Thoracic aorta (tissue), 2 donors: ENCODE measurements around the gene KASH5. TPM values are rescaled to one million over a fixed set of nuclear protein-coding genes. Genes with fewer than 3 reads are reported as not detected.

Experiments
- ATAC-seq: fragments of 150-250 bp; one replicate; pipeline ENCODE4 v1.8.0; 2017; ENCODE audit warnings: low read depth; ENCODE audit not compliant: insufficient number of reproducible peaks, low FRiP score
- DNase-seq: peaks from one replicate; pipeline ENCODE4 v3.0.0-alpha.2; 2020; ENCODE audit warnings: low spot score
- H3K27ac ChIP-seq, 2 donors: fragments of 200-600 bp; sonication (generic); 1 replicate in 1 of 2; 2 replicates in 1 of 2; pipeline ENCODE4 v1.5.1; 2016; ENCODE audit warnings: mild to moderate bottlenecking in 2 of 2, moderate library complexity in 2 of 2
- H3K27me3 ChIP-seq: fragments of 200-600 bp; sonication (generic); replicated peaks from 2 replicates; pipeline ENCODE4 v1.6.0; 2016; ENCODE audit warnings: mild to moderate bottlenecking; ENCODE audit not compliant: insufficient read depth
- H3K36me3 ChIP-seq: fragments of 200-600 bp; sonication (generic); one replicate; pipeline ENCODE4 v1.5.1; 2016
- H3K4me1 ChIP-seq, 2 donors: fragments of 200-600 bp; sonication (generic); 1 replicate in 1 of 2; 2 replicates in 1 of 2; pipeline versions ENCODE4 v1.5.1 to v1.6.0; 2016; ENCODE audit warnings: low read depth in 2 of 2, mild to moderate bottlenecking in 1 of 2; ENCODE audit not compliant: control insufficient read depth in 1 of 2
- H3K4me3 ChIP-seq: fragments of 200-600 bp; sonication (generic); 2 replicates; pipeline ENCODE4 v1.5.1; 2016; ENCODE audit warnings: mild to moderate bottlenecking
- H3K9me3 ChIP-seq: fragments of 200-600 bp; sonication (generic); 2 replicates; pipeline ENCODE4 v1.5.1; 2016
- total RNA-seq, 2 donors: library from RNA; depleted of rRNA; stranded (reverse); fragments of >200 nt; gene quantifications; one replicate each; pipeline versions ENCODE4 v1.1.0 to v1.2.3, GENCODE V29; 2016
- TF ChIP-seq, protein P1 (sequence below): fragments of 200-600 bp; sonication (generic); IDR thresholded peaks from one replicate; pipeline ENCODE4 v1.5.1; 2019; ENCODE audit warnings: antibody characterized with exemption

The KASH5 gene
- total RNA-seq, 2 donors from 2014 or later = not detected

DNA sequence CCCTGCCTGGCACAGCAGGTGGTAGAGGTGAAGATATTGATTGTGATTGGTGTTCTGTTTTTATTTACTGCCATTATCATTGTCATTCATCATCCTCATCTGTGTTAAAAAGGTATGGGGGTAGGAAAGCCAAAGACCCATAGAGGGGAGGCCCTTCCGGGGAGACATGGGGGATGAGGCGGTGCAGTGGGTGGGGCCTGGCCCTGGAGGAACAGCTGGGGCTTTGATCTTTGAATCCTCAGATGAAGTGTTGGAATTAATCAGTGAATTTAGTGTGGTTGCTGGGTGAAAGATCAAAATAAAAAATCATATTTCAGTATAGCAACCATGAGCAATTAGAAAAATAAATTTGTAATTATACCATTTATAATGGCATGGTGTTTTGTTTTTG lies 27.8 kb downstream of the KASH5 start:
- Histone ChIP-seq H3K36me3 (no peaks in the 10 kb centered on the region), H3K9me3 (no peaks in the 10 kb centered on the region), H3K27me3 (no peaks in the 10 kb centered on the region), H3K27ac (no peak overlapping the region), H3K4me1 (peaks cover 0 to 3% of the 10 kb centered on the region in 2 donors), H3K4me3 (no peak overlapping the region)
- ATAC-seq (no peak), DNase-seq (no peak)
- TF ChIP-seq, protein P1, sequence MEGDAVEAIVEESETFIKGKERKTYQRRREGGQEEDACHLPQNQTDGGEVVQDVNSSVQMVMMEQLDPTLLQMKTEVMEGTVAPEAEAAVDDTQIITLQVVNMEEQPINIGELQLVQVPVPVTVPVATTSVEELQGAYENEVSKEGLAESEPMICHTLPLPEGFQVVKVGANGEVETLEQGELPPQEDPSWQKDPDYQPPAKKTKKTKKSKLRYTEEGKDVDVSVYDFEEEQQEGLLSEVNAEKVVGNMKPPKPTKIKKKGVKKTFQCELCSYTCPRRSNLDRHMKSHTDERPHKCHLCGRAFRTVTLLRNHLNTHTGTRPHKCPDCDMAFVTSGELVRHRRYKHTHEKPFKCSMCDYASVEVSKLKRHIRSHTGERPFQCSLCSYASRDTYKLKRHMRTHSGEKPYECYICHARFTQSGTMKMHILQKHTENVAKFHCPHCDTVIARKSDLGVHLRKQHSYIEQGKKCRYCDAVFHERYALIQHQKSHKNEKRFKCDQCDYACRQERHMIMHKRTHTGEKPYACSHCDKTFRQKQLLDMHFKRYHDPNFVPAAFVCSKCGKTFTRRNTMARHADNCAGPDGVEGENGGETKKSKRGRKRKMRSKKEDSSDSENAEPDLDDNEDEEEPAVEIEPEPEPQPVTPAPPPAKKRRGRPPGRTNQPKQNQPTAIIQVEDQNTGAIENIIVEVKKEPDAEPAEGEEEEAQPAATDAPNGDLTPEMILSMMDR = no peak

DNA sequence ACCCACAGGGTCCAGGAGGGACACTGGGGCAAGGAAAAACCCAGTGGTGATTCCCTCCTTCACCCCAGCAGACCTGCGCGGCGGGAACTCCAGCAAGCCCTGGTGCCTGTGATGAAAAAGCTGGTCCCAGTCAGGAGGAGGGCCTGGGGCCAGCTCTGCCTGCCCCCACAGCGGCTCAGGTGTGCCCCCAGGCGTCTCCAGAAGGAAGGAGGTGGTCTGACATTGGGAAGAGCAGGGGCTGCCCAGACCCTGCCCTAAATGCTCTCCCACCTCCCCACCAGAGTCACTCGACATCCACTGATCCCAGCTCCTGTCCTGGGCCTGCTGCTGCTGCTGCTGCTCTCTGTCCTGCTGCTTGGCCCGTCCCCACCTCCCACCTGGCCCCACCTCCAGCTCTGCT lies 29.0 kb downstream of the KASH5 start:
- DNase-seq = no peak
- H3K9me3 ChIP-seq = no peaks in the 10 kb centered on the region
- no peaks in the 10 kb centered on the region for H3K36me3 ChIP-seq
- peaks cover 8% of the 10 kb centered on the region for H3K27me3 ChIP-seq
- TF ChIP-seq, protein P1 = no peak
- no peak overlapping the region for H3K4me3 ChIP-seq
- H3K4me1 ChIP-seq = peaks cover 0 to 12% of the 10 kb centered on the region in 2 donors
- H3K27ac ChIP-seq = no peak overlapping the region
- no peak for ATAC-seq

DNA sequence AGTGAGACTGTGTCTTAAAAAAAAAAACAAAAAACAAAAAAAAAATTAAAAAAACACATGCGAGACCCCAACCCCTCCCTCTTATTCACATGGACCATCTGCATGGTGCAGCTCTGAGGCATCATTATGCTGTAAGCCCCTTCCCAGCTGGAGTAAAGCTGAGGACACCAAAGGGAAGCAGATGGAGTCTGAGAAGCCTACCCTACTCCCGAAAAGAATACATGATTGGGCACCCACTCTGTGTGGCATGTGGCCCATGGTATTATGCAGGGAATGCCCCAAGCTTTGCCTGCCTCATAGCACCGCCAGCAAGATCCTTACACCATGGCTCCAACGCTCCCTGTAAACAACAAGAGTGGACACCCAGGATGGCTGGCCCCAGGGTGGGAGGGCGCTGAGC lies 30.5 kb downstream of the KASH5 start:
- Histone ChIP-seq H3K4me3 (no peak overlapping the region), H3K4me1 (peaks cover 12 to 26% of the 10 kb centered on the region in 2 donors), H3K27me3 (peaks cover 16% of the 10 kb centered on the region), H3K9me3 (no peaks in the 10 kb centered on the region), H3K27ac (no peak overlapping the region), H3K36me3 (no peaks in the 10 kb centered on the region)
- no peak for ATAC-seq
- TF ChIP-seq, protein P1 = no peak
- DNase-seq = no peak

DNA sequence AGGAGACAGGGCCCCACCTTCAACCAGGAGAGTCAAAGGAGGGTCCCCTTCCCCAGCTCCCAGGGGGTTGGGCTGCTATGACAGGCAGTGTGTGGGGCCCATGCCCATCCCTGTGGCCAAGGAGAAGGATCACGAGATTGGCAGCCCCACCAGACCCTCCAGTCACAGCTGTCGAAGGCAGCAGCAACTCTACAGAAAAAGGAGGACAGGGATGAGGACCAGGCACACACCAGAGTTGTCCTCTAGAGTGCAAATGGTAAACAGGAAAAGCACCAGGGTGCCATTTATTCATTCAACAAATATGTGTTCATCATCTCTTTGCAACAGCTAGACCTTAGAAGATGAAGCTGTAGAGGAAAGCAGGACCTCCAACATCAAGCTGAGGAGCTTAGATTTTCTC lies 31.1 kb downstream of the KASH5 start:
- TF ChIP-seq, protein P1 = no peak
- Histone ChIP-seq H3K9me3 (no peaks in the 10 kb centered on the region), H3K4me3 (no peak overlapping the region), H3K27ac (no peak overlapping the region), H3K27me3 (peaks cover 19% of the 10 kb centered on the region), H3K4me1 (peaks cover 12 to 28% of the 10 kb centered on the region in 2 donors), H3K36me3 (no peaks in the 10 kb centered on the region)
- ATAC-seq (no peak), DNase-seq (no peak)

DNA sequence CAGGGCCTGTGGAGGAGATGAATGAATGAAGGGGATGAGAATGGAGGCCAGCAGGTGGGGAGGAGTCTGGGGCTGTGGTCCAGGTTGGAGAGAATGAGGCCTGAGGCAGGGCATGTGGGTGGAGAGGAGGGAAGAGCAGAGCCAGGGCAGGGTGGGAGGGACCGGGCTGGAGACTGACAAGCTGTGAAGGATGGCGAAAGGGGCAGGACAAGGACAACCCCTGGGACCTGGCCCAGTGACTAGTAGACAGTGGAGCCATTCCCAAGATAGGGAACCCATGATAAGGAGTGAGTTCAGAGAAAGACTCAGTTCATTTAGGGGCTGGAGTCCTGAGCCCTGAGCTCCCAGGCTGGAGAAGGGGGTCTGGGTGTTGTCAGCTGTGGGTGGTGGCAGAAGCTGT lies 32.2 kb downstream of the KASH5 start:
- H3K27me3 ChIP-seq = peaks cover 28% of the 10 kb centered on the region
- H3K27ac ChIP-seq = no peak overlapping the region
- TF ChIP-seq, protein P1 = no peak
- DNase-seq = no peak
- H3K36me3 ChIP-seq = no peaks in the 10 kb centered on the region
- H3K9me3 ChIP-seq = no peaks in the 10 kb centered on the region
- H3K4me1 ChIP-seq = peaks cover 12 to 28% of the 10 kb centered on the region in 2 donors
- no peak for ATAC-seq
- H3K4me3 ChIP-seq = no peak overlapping the region
